GM18868 (cell line): Measurements from ENCODE around the gene ABI3BP.

Source experiments
- ATAC-seq: cut with Tn5 transposase; IDR thresholded peaks from one replicate; pipeline ENCODE4 v1.9.1; 2021; ENCODE audit warnings: mild to moderate bottlenecking, moderate library complexity; ENCODE audit not compliant: unreplicated experiment

Gene ABI3BP

GRCh38 chr3:100850156-100850555, 143.1 kb downstream of the ABI3BP start:
- ATAC-seq: no peak

GRCh38 chr3:100844063-100844936, 148.9 kb downstream of the ABI3BP start:
- ATAC-seq: no peak

GRCh38 chr3:100838157-100838556, 155.1 kb downstream of the ABI3BP start:
- ATAC-seq: no peak

GRCh38 chr3:100836661-100837060, 156.6 kb downstream of the ABI3BP start:
- no peak for ATAC-seq

- ATAC-seq: no peak
These were observed 158.9 kb downstream of the ABI3BP start for GRCh38 chr3:100834332-100834731.

GRCh38 chr3:100833483-100833882, 159.7 kb downstream of the ABI3BP start:
- no peak for ATAC-seq

- no peak for ATAC-seq
These were observed 161.6 kb downstream of the ABI3BP start for GRCh38 chr3:100831629-100832028.

- no peak for ATAC-seq
These were observed 162.3 kb downstream of the ABI3BP start for GRCh38 chr3:100830931-100831330.

GRCh38 chr3:100825574-100825973, 167.6 kb downstream of the ABI3BP start:
- no peak for ATAC-seq

GRCh38 chr3:100815583-100815982, 177.6 kb downstream of the ABI3BP start:
- ATAC-seq: no peak

GRCh38 chr3:100813828-100814227, 179.4 kb downstream of the ABI3BP start:
- no peak for ATAC-seq

GRCh38 chr3:100811779-100812507, 181.3 kb downstream of the ABI3BP start:
- peak; percentile 48 for ATAC-seq

GRCh38 chr3:100810671-100811070, 182.6 kb downstream of the ABI3BP start:
- no peak for ATAC-seq

GRCh38 chr3:100804631-100805030, 188.6 kb downstream of the ABI3BP start:
- no peak for ATAC-seq

GRCh38 chr3:100803711-100804110, 189.5 kb downstream of the ABI3BP start:
- ATAC-seq: no peak

- ATAC-seq: no peak
These were observed 191.1 kb downstream of the ABI3BP start for GRCh38 chr3:100802126-100802525.

GRCh38 chr3:100798012-100798411, 195.2 kb downstream of the ABI3BP start:
- ATAC-seq: no peak

- ATAC-seq: no peak
These were observed 196.7 kb downstream of the ABI3BP start for GRCh38 chr3:100796556-100796955.

- no peak for ATAC-seq
These were observed 203.6 kb downstream of the ABI3BP start for GRCh38 chr3:100789579-100789978.

GRCh38 chr3:100783619-100784018, 209.6 kb downstream of the ABI3BP start:
- ATAC-seq: no peak

GRCh38 chr3:100782906-100783305, 210.3 kb downstream of the ABI3BP start:
- ATAC-seq: no peak

- ATAC-seq: no peak
These were observed 210.9 kb downstream of the ABI3BP start for GRCh38 chr3:100782348-100782747.
